H1 (cell line): ENCODE results near the gene C22orf23.

Source experiments
- EP300 ChIP-seq, 2 experiments: IDR thresholded peaks; 1 replicate in 1 of 2; 2 replicates in 1 of 2; pipeline ENCODE4 v1.6.1; 2011 to 2012; ENCODE audit warnings: low read depth in 2 of 2, low read length in 2 of 2, mild to moderate bottlenecking in 2 of 2, borderline replicate concordance in 1 of 2, inconsistent platforms in 1 of 2, moderate library complexity in 1 of 2
- EZH2 ChIP-seq: fragments of 200-600 bp; sonication (generic); IDR thresholded peaks from 2 replicates; pipeline ENCODE4 v1.7.1; 2012; ENCODE audit warnings: low read depth, mild to moderate bottlenecking, moderate library complexity, low read length, inconsistent platforms; ENCODE audit not compliant: severe bottlenecking
- PHF8 ChIP-seq: fragments of 200-600 bp; sonication (generic); conservative IDR thresholded peaks from 2 replicates; pipeline ENCODE4 v1.7.1; 2012; ENCODE audit warnings: low read depth, mild to moderate bottlenecking, inconsistent platforms, low read length, moderate library complexity
- SIRT6 ChIP-seq: IDR thresholded peaks from one replicate; pipeline ENCODE4 v1.7.1; 2012; ENCODE audit warnings: low read length, inconsistent platforms
- TAF1 ChIP-seq: IDR thresholded peaks from 2 replicates; pipeline ENCODE4 v1.6.1; 2011; ENCODE audit warnings: mild to moderate bottlenecking, low read depth, low read length
- TEAD4 ChIP-seq: IDR thresholded peaks from 2 replicates; pipeline ENCODE4 v1.6.1; 2012; ENCODE audit warnings: low read depth, low read length, inconsistent platforms, mixed read lengths
- TF ChIP-seq, protein P1 (sequence below), 3 experiments: IDR thresholded peaks; 1 replicate in 2 of 3; 2 replicates in 1 of 3; pipeline versions ENCODE4 v1.5.1 to v1.6.1; 2011; ENCODE audit warnings: low read length in 3 of 3, mild to moderate bottlenecking in 3 of 3, inconsistent platforms in 2 of 3, low read depth in 1 of 3, moderate library complexity in 1 of 3; ENCODE audit not compliant: insufficient read depth in 1 of 3; ENCODE audit errors: control extremely low read depth in 1 of 3
- TF ChIP-seq, protein P2 (sequence below): IDR thresholded peaks from 2 replicates; pipeline ENCODE4 v1.6.1; 2012; ENCODE audit warnings: inconsistent platforms

DNA sequence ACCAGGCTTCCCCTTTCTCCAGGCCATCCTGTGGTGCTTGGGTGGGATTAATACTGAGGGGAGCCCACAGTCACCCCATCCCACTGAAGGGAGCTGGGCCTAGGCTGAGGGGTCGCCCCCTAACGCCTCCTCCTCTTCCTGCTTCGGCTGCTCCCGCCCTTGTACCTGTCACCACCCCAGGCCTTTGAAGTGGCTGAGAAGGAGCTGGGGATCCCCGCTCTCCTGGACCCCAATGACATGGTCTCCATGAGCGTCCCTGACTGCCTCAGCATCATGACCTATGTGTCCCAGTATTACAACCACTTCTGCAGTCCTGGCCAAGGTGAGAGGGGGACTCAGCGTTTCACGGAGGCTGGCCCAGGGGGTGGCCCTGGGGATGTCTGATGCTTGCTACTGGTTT lies 41.2 kb downstream of the C22orf23 start:
- TF ChIP-seq, protein P1, sequence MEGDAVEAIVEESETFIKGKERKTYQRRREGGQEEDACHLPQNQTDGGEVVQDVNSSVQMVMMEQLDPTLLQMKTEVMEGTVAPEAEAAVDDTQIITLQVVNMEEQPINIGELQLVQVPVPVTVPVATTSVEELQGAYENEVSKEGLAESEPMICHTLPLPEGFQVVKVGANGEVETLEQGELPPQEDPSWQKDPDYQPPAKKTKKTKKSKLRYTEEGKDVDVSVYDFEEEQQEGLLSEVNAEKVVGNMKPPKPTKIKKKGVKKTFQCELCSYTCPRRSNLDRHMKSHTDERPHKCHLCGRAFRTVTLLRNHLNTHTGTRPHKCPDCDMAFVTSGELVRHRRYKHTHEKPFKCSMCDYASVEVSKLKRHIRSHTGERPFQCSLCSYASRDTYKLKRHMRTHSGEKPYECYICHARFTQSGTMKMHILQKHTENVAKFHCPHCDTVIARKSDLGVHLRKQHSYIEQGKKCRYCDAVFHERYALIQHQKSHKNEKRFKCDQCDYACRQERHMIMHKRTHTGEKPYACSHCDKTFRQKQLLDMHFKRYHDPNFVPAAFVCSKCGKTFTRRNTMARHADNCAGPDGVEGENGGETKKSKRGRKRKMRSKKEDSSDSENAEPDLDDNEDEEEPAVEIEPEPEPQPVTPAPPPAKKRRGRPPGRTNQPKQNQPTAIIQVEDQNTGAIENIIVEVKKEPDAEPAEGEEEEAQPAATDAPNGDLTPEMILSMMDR (IDR thresholded peaks at IDR 0.05; ENCODE audit: control extremely low read depth in 1 of 3, insufficient read depth in 1 of 3, low read depth in 1 of 3, low read length in 3 of 3) = no peak
- TF ChIP-seq SIRT6 (no peak), EZH2 (no peak), TAF1 (no peak), EP300 (IDR thresholded peaks at IDR 0.05; ENCODE audit: borderline replicate concordance in 1 of 2, low read depth in 2 of 2, low read length in 2 of 2) (no peak), PHF8 (no peak), TEAD4 (no peak)
- TF ChIP-seq, protein P2, sequence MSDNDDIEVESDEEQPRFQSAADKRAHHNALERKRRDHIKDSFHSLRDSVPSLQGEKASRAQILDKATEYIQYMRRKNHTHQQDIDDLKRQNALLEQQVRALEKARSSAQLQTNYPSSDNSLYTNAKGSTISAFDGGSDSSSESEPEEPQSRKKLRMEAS = no peak
